Activated CD4-positive, alpha-beta memory T cell treated with anti-CD3 and anti-CD28 coated beads, Interleukin-2, amount 10 ng/mL, durations not matched to agents 7 days and 5 days (primary cell): ENCODE results near the gene KATNAL1. TPM values are rescaled to one million over a fixed set of nuclear protein-coding genes. Genes with fewer than 3 reads are reported as not detected.
"Not testable (repeated sequence)": the region's sequence is repeated elsewhere in the genome, so short reads cannot be mapped to it uniquely, and the experiment has no call there.

Experiments used
- CTCF ChIA-PET: fragments of 350-600 bp; sonication (Branson Sonifier 250); formaldehyde crosslinking; loops from one replicate; lab custom pipeline; 2021; ENCODE audit warnings: antibody characterized with exemption, inconsistent platforms; lab: Charles Lee
- POLR2A ChIA-PET: fragments of 350-600 bp; sonication (Branson Sonifier 250); formaldehyde crosslinking; loops from one replicate; lab custom pipeline; 2021; ENCODE audit warnings: antibody characterized with exemption; lab: Charles Lee
- DNase-seq: peaks from one replicate; pipeline ENCODE4 v3.0.0-alpha.2; 2020
- H3K27ac Mint-ChIP-seq: one replicate; pipeline ENCODE4 v1.8.0; 2021; ENCODE audit warnings: mild to moderate bottlenecking, mixed read lengths
- H3K27me3 Mint-ChIP-seq: one replicate; pipeline ENCODE4 v1.8.0; 2021; ENCODE audit warnings: mixed read lengths
- H3K36me3 Mint-ChIP-seq: one replicate; pipeline ENCODE4 v1.8.0; 2021; ENCODE audit warnings: low read depth, mixed read lengths
- H3K4me1 Mint-ChIP-seq: one replicate; pipeline ENCODE4 v1.8.0; 2021; ENCODE audit warnings: mixed read lengths
- H3K4me3 Mint-ChIP-seq: one replicate; pipeline ENCODE4 v1.8.0; 2021; ENCODE audit warnings: mild to moderate bottlenecking, mixed read lengths
- H3K9me3 Mint-ChIP-seq: one replicate; pipeline ENCODE4 v1.8.0; 2021; ENCODE audit warnings: mixed read lengths
- total RNA-seq, 2 experiments: library from RNA; stranded (reverse); gene quantifications; one replicate each; pipeline ENCODE4 v1.2.3, GENCODE V29; 2021

KATNAL1 gene
- total RNA-seq, 2 experiments from 2014 or later, result 27.8 to 29.4 TPM

DNA sequence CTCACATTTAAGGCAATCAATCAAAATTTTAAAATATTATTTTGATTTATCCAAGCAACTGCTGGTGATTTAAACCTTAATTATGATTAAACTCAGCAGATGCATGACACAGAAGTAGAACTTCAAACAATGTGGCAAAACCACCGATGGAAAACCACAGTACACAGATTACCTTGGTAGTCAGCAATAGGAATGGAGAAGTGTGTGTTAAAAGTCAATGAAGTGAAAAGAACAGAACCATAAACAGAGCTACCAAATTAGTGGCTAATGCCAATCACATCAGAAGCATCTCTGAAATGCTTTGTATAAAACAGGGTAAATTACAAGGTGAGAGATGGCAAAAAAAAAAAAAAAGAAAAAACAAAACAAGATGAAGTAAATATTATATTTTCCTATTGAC is 31.2 kb downstream of the KATNAL1 start:
- no peak for DNase-seq
- Mint-ChIP-seq H3K9me3 (peaks cover 9% of the 10 kb centered on the region), H3K4me3 (no peak overlapping the region), H3K4me1 (peaks cover 8% of the 10 kb centered on the region), H3K27ac (no peak overlapping the region), H3K27me3 (no peaks in the 10 kb centered on the region), H3K36me3 (peaks cover 50% of the 10 kb centered on the region)
- ChIA-PET POLR2A (interaction anchor here (0.8 to 2.0 kb wide), 2 partner anchors 31 to 113 kb away, joined by 3 to 4 read pairs; partner anchors contain the start of gene KATNAL1), CTCF (interaction anchor here (1.0 to 1.3 kb wide), 2 partner anchors 31 to 144 kb away, joined by 3 read pairs; partner anchors contain the start of gene KATNAL1)

DNA sequence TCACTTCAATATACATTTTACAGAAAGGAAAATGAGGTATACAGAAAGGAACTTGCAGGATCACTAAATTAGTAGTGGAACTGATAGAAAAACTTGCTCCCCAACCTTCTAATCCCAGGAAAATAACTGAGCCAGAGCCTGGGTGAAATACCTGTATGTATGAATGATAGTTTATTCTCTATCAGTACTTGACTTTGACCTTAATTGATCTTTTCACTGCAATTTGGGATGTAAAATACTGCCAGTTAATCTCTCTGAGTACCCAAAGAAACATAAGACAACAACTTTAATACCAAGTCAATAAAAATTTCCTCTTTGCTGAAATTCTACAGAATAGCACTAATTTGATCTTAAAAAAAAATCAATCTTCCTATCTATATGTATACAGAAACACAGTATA is 33.3 kb downstream of the KATNAL1 start:
- no peak overlapping the region for H3K4me3 Mint-ChIP-seq
- no peaks in the 10 kb centered on the region for H3K27me3 Mint-ChIP-seq
- peaks cover 50% of the 10 kb centered on the region for H3K36me3 Mint-ChIP-seq
- H3K9me3 Mint-ChIP-seq, result peaks cover 9% of the 10 kb centered on the region
- no peak for DNase-seq
- no peak overlapping the region for H3K27ac Mint-ChIP-seq
- ChIA-PET POLR2A (no interaction called here), CTCF (no interaction called here)
- peaks cover 8% of the 10 kb centered on the region for H3K4me1 Mint-ChIP-seq

DNA sequence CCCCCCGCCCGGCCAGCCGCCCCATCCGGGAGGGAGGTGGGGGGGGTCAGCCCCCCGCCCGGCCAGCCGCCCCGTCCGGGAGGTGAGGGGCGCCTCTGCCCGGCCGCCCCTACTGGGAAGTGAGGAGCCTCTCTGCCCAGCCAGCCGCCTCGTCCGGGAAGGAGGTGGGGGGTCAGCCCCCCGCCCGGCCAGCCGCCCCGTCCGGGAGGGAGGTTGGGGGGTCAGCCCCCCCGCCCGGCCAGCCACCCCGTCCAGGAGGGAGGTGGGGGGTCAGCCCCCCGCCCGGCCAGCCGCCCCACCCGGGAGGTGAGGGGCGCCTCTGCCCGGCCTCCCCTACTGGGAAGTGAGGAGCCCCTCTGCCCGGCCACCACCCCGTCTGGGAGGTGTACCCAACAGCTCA is 37.3 kb downstream of the KATNAL1 start:
- H3K27me3 Mint-ChIP-seq, POLR2A ChIA-PET, H3K4me1 Mint-ChIP-seq, DNase-seq, CTCF ChIA-PET, H3K4me3 Mint-ChIP-seq, H3K9me3 Mint-ChIP-seq, H3K27ac Mint-ChIP-seq: not testable (repeated sequence)
- peaks cover 32% of the 10 kb centered on the region for H3K36me3 Mint-ChIP-seq

DNA sequence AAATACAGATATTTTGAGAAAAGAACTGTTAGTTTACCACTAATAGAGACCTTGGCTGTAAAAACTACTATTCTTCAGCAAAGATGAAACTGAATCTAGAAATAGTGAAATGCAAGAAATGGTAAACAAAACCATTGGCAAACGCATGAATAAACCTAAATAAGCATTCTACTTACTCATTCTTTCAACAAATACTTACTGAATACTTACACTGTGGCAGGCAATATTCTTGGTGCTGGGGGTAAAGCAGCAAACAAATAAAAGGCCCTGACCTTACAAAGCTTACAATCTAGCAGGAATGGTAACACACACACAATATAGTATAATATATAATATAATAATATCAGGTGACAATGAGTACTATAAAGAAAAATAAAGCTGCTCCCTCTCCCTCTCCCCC is 38.7 kb downstream of the KATNAL1 start:
- ChIA-PET CTCF (no interaction called here), POLR2A (no interaction called here)
- Mint-ChIP-seq H3K36me3 (peaks cover 20% of the 10 kb centered on the region), H3K4me3 (no peak overlapping the region), H3K27ac (no peak overlapping the region), H3K4me1 (no peaks in the 10 kb centered on the region), H3K27me3 (no peaks in the 10 kb centered on the region), H3K9me3 (no peaks in the 10 kb centered on the region)
- no peak for DNase-seq

DNA sequence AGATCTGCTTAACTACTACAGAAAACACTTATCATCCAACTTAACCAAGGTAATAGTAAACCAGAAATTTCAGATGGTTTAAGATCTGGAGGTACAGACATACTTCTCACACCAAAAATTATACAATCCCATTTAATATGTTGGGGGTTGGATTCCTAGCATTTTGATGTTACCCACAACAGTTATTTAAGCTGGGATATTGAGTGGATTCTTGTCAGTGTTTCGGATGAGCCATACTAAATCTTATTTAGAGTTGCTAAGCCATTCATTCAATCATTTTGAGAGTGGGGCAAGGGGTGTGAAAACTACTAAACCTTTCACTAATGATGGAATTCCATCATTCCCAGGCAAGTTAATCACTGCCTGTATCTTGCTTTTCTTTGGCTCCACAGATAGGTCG is 40.6 kb downstream of the KATNAL1 start:
- H3K9me3 Mint-ChIP-seq, result no peaks in the 10 kb centered on the region
- CTCF ChIA-PET, result interaction anchor here (1.3 kb wide), 1 partner anchor 11 kb away, joined by 3 read pairs; no protein-coding TSS in a partner anchor
- no peak overlapping the region for H3K4me3 Mint-ChIP-seq
- DNase-seq, result no peak
- no peak overlapping the region for H3K27ac Mint-ChIP-seq
- H3K36me3 Mint-ChIP-seq, result peaks cover 16% of the 10 kb centered on the region
- H3K4me1 Mint-ChIP-seq, result no peaks in the 10 kb centered on the region
- no peaks in the 10 kb centered on the region for H3K27me3 Mint-ChIP-seq
- POLR2A ChIA-PET, result no interaction called here

DNA sequence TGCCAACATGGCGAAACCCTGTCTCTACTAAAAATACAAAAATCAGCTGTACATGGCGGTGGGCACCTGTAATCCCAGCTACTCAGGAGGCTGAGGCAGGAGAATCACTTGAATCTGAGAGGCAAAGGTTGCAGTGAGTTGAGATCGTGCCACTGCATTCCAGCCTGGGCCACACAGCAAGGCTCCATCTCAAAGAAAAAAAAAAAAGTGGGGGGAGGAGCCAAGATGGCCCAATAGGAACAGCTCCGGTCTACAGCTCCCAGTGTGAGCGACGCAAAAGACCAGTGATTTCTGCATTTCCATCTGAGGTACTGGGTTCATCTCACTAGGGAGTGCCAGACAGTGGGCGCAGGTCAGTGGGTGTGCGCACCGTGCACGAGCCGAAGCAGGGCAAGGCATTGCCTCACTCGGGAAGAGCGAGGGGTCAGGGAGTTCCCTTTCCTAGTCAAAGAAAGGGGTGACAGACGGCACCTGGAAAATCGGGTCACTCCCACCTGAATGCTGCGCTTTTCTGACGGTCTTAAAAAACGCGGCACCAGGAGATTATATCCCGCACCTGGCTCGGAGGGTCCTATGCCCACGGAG is 48.1 kb downstream of the KATNAL1 start:
- CTCF ChIA-PET, result interaction anchor here (0.7 kb wide), 1 partner anchor 47 kb away, joined by 3 read pairs; no protein-coding TSS in a partner anchor
- H3K27me3 Mint-ChIP-seq, result not testable (repeated sequence)

DNA sequence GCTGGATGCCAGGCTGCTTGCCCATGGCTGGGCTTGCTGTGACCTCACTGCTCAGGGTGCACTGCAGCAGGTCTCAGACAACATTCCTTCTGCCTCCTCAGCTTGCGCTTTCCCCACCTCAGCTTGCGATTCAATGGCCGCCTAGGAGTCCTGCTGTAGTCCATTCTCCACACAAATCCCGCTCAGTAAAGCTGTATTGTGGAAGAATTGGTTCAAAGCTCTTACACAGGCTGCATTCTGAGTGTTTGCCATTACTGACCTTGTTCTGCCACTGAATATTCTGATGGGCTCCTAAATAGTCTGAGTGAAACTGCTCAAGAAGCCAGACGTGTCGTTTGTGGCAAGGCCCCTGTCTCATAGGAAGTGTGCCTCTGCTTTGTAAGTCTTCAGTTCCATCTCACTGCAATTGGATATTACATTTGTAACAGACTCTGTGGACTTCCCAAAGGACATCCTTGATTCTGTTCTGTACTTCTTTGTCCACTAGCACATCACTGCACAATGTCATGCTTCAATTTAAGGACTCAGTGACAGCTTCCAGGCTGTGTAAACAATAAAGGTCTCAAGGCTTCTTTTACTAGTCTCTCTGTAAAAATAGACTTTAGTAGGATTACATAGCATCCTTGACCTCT is 49.8 kb downstream of the KATNAL1 start:
- Mint-ChIP-seq H3K9me3 (peaks cover 4% of the 10 kb centered on the region), H3K27ac (no peak overlapping the region), H3K4me1 (peaks cover 22% of the 10 kb centered on the region), H3K36me3 (peaks cover 9% of the 10 kb centered on the region), H3K4me3 (no peak overlapping the region), H3K27me3 (no peaks in the 10 kb centered on the region)
- ChIA-PET POLR2A (no interaction called here), CTCF (interaction anchor here (1.0 kb wide), 1 partner anchor 125 kb away, joined by 4 read pairs; no protein-coding TSS in a partner anchor)
- DNase-seq, result no peak

More for the DNA sequence above, 48.1 kb downstream of the KATNAL1 start:
- H3K36me3 Mint-ChIP-seq, POLR2A ChIA-PET, DNase-seq, H3K27ac Mint-ChIP-seq, H3K9me3 Mint-ChIP-seq, H3K4me3 Mint-ChIP-seq: not testable (repeated sequence)
- H3K4me1 Mint-ChIP-seq, result peaks cover 14% of the 10 kb centered on the region

DNA sequence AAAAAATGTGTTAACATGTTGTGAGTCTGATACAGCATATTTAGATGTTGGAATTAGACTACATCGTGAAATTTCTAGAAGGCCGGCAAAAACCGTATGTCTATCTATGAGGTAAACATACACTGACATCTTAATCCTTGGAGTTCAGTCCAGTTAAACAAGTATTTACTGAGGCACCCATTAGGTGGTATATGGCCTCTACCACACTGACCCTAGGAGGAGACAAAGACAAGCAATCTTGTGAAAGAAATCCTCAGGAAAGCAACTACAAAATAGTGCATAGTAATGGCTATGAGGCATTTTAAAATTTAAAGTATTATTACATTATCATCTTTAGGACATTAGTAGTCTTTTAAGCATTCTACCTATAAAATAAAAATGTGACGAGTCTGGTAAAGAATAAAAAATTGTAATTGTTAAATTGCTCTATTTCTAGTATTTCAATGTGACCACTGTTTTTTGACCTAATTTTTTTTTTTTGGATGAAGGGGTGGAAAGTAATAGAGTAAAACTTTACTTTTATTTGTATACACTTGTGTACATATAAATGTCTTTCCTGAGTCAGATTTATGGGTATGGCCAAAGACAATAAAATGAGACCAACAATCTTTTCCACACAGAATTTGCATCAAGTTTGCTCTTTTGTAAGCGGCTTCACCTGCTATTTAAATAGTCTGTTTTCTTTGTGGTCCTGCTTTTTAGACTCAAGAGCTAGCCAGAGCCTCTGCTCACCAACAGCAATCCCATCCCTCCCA is 50.5 kb downstream of the KATNAL1 start:
- no peak for DNase-seq
- peaks cover 9% of the 10 kb centered on the region for H3K36me3 Mint-ChIP-seq
- H3K4me1 Mint-ChIP-seq, result peaks cover 22% of the 10 kb centered on the region
- CTCF ChIA-PET, result no interaction called here
- POLR2A ChIA-PET, result no interaction called here
- no peak overlapping the region for H3K4me3 Mint-ChIP-seq
- no peaks in the 10 kb centered on the region for H3K27me3 Mint-ChIP-seq
- peaks cover 4% of the 10 kb centered on the region for H3K9me3 Mint-ChIP-seq
- no peak overlapping the region for H3K27ac Mint-ChIP-seq

DNA sequence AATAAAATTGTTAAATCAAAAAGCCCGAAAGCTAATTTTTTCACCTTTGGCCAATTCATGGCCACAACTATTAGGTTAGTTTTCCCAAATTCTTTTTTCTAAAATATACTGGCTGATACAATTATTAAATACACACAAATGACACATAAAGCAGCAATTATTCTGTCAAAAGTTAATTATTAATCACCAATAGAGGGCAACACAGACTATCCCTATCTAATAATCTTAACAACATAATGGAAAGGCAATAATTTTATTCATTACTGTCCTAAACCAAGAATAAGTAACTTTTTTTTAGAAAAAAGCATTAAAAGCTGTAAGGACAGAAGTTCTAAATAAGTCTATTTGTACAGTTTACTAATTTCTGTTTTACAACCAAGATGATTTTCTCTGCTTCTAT is 51.7 kb downstream of the KATNAL1 start:
- H3K27me3 Mint-ChIP-seq, result no peaks in the 10 kb centered on the region
- peaks cover 4% of the 10 kb centered on the region for H3K9me3 Mint-ChIP-seq
- DNase-seq, result no peak
- POLR2A ChIA-PET, result no interaction called here
- H3K36me3 Mint-ChIP-seq, result peaks cover 14% of the 10 kb centered on the region
- CTCF ChIA-PET, result interaction anchor here (1.0 kb wide), 1 partner anchor 12 kb away, joined by 3 read pairs; no protein-coding TSS in a partner anchor
- H3K27ac Mint-ChIP-seq, result no peak overlapping the region
- no peak overlapping the region for H3K4me3 Mint-ChIP-seq
- H3K4me1 Mint-ChIP-seq, result peaks cover 22% of the 10 kb centered on the region

DNA sequence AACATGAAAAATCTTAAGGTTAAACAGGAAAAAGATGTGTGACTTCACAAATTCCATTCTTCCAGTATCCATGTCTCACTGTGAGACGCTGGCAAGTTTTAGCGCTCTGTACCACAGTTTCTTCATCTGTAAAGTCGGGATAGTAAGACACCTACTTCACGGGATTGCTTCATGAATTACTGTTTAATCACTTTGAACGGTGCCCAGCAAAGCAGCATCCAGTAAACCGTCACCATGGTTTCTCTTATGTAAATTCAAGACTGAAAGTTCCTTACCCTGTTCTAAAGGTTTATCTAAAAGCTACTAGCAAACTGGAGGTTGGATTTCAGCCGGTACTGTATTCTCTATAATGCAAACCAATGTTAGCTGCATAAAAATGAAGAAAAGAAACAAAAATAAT is 53.5 kb downstream of the KATNAL1 start:
- no peaks in the 10 kb centered on the region for H3K27me3 Mint-ChIP-seq
- no peak for DNase-seq
- ChIA-PET POLR2A (interaction anchor here (0.6 kb wide), 1 partner anchor 62 kb away, joined by 3 read pairs; no protein-coding TSS in a partner anchor), CTCF (interaction anchor here (0.8 to 1.1 kb wide), 2 partner anchors 122 to 139 kb away, joined by 3 to 4 read pairs; no protein-coding TSS in a partner anchor)
- no peaks in the 10 kb centered on the region for H3K9me3 Mint-ChIP-seq
- no peak overlapping the region for H3K4me3 Mint-ChIP-seq
- H3K27ac Mint-ChIP-seq, result peak overlapping the region; percentile 35
- peaks cover 29% of the 10 kb centered on the region for H3K36me3 Mint-ChIP-seq
- H3K4me1 Mint-ChIP-seq, result peaks cover 16% of the 10 kb centered on the region

DNA sequence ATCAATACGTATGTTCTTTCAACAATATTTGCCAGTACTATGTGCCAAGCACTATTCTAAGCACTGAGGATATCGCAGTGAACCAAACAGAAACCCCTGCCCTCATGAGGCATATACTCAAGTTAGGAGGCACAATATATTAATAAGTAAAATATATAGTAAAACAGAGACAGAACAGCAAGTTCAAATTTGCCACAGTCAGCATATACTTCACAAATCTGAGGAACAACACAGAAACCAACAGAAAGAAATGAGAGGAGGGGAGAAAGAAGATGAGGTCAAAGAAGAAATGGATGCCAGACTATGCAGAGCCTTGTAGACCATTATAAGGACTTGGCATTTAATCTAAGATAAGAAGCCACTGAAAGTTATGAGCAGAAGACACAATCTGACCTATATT is 59.9 kb downstream of the KATNAL1 start:
- no peak for DNase-seq
- Mint-ChIP-seq H3K4me1 (no peaks in the 10 kb centered on the region), H3K9me3 (peaks cover 12% of the 10 kb centered on the region), H3K27me3 (no peaks in the 10 kb centered on the region), H3K4me3 (no peak overlapping the region), H3K27ac (no peak overlapping the region), H3K36me3 (peaks cover 62% of the 10 kb centered on the region)
- POLR2A ChIA-PET, result no interaction called here
- CTCF ChIA-PET, result no interaction called here

DNA sequence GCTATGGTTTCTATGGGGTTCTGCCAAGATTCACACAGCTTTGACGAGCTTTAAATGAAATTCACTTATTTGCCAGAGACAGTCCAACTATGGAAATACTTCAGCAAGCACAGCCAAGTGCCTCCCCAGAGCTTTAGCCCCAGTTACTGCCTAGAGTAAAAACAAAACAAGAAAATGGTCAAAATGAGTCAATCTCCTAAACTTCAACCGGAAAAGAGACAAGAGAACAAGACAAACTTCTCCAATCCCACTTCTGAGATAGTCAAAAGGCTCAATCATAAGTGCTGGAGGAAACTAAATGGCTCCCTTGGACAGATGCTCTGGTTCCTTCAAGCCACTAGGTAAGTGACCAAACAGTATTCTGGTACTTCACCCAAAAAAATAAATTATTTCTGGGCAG is 65.8 kb downstream of the KATNAL1 start:
- CTCF ChIA-PET, result no interaction called here
- H3K36me3 Mint-ChIP-seq, result peaks cover 46% of the 10 kb centered on the region

DNA sequence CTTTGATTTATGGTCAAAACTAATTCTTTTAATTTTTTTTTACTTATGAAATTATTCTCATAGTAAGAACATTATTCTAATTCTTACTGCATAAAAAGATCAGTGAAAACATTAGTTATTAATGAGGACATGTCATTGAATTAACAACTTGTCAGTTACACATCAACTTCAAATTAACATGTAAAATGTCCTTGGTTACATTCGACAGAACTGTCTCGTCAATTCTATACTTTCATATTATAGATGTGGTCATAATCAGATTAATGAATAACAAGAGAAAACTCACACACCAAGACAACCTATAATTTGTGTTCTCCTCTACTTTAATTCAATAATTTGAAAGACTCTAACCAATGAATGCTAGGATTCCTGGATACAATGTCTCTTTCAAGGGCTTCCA is 66.7 kb downstream of the KATNAL1 start:
- ChIA-PET POLR2A (interaction anchor here (0.7 kb wide), 1 partner anchor 82 kb away, joined by 3 read pairs; no protein-coding TSS in a partner anchor), CTCF (no interaction called here)
- H3K27me3 Mint-ChIP-seq, result no peaks in the 10 kb centered on the region
- peaks cover 10% of the 10 kb centered on the region for H3K4me1 Mint-ChIP-seq
- no peak overlapping the region for H3K27ac Mint-ChIP-seq
- H3K9me3 Mint-ChIP-seq, result peaks cover 11% of the 10 kb centered on the region
- H3K4me3 Mint-ChIP-seq, result no peak overlapping the region
- no peak for DNase-seq
- peaks cover 38% of the 10 kb centered on the region for H3K36me3 Mint-ChIP-seq

More for the DNA sequence above, 65.8 kb downstream of the KATNAL1 start:
- peaks cover 12% of the 10 kb centered on the region for H3K9me3 Mint-ChIP-seq
- H3K4me1 Mint-ChIP-seq, result peaks cover 10% of the 10 kb centered on the region
- POLR2A ChIA-PET, result no interaction called here
- no peaks in the 10 kb centered on the region for H3K27me3 Mint-ChIP-seq
- no peak overlapping the region for H3K27ac Mint-ChIP-seq
- no peak overlapping the region for H3K4me3 Mint-ChIP-seq
- no peak for DNase-seq
